Measurements from ENCODE around the gene APOE. TPM values are rescaled to one million over a fixed set of nuclear protein-coding genes. Genes with fewer than 3 reads are reported as not detected.

Gene APOE
- total RNA-seq, 1 donor from 2014 or later: 151 TPM

DNA sequence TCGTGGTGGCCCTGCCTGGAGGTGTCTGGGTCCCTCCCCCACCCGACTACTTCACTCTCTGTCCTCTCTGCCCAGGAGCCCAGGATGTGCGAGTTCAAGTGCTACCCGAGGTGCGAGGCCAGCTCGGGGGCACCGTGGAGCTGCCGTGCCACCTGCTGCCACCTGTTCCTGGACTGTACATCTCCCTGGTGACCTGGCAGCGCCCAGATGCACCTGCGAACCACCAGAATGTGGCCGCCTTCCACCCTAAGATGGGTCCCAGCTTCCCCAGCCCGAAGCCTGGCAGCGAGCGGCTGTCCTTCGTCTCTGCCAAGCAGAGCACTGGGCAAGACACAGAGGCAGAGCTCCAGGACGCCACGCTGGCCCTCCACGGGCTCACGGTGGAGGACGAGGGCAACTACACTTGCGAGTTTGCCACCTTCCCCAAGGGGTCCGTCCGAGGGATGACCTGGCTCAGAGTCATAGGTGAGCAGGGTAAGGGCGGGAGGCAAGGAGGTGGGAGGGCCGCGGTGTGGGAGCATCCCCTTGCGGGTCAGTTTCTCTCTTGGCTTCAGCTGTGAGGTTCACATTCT is 40.3 kb upstream of the APOE start:
- TF ChIP-seq, protein P1, sequence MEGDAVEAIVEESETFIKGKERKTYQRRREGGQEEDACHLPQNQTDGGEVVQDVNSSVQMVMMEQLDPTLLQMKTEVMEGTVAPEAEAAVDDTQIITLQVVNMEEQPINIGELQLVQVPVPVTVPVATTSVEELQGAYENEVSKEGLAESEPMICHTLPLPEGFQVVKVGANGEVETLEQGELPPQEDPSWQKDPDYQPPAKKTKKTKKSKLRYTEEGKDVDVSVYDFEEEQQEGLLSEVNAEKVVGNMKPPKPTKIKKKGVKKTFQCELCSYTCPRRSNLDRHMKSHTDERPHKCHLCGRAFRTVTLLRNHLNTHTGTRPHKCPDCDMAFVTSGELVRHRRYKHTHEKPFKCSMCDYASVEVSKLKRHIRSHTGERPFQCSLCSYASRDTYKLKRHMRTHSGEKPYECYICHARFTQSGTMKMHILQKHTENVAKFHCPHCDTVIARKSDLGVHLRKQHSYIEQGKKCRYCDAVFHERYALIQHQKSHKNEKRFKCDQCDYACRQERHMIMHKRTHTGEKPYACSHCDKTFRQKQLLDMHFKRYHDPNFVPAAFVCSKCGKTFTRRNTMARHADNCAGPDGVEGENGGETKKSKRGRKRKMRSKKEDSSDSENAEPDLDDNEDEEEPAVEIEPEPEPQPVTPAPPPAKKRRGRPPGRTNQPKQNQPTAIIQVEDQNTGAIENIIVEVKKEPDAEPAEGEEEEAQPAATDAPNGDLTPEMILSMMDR (IDR thresholded peaks at IDR 0.05): no peak
- Mint-ChIP-seq H3K27ac (ENCODE audit: unreplicated experiment) (no peak overlapping the region), H3K4me3 (ENCODE audit: unreplicated experiment) (no peak overlapping the region), H3K27me3 (ENCODE audit: unreplicated experiment) (no peaks in the 10 kb centered on the region), H3K9me3 (ENCODE audit: unreplicated experiment) (no peaks in the 10 kb centered on the region), H3K4me1 (ENCODE audit: unreplicated experiment) (peaks cover 24% of the 10 kb centered on the region), H3K36me3 (ENCODE audit: unreplicated experiment) (peaks cover 48% of the 10 kb centered on the region)
- DNase-seq (ENCODE audit: extremely low spot score, unreplicated experiment): no peak

DNA sequence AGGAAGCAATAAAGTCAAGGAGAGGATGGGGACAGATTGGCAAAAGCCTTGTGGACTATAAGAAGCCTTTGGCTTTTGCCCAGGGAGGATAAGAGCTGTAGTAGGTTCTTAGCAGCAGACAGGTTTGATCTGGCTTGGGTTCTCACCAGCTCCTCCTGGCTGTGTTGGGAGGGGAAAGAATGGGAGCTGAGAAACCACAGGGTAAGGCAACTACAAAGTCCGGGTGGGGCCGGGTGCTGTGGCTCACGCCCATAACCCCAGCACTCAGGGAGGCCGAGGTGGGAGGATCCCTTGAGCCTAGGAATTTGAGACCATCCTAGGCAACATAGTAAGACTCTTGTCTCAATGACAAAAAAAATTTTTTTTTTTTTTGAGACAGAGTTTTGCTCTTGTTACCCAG is 38.9 kb upstream of the APOE start:
- no peak overlapping the region for H3K27ac Mint-ChIP-seq (ENCODE audit: unreplicated experiment)

DNA sequence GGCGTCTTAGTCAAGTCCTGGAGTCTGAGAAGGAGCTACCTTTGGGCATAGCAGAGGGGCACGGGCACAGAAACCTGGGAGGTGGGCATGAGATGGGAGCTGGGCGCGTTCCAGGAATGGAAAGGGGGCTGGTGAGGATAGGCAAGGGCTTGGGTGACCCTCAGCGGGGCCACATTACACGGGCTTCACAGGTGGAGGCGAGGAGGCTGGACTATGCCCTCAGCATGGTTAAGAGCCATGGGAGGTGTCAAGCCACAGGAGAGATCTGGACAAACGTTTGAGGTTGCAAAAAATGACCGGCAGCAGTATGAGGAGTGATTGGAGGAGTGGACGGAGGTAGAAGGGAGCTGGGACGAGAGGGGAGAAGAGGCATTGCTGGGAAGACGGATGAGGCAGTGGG is 38.0 kb upstream of the APOE start:
- Mint-ChIP-seq H3K4me1 (ENCODE audit: unreplicated experiment) (peaks cover 24% of the 10 kb centered on the region), H3K27ac (ENCODE audit: unreplicated experiment) (peak overlapping the region; percentile 64)

More for the DNA sequence above, 38.9 kb upstream of the APOE start:
- Mint-ChIP-seq H3K36me3 (ENCODE audit: unreplicated experiment) (peaks cover 39% of the 10 kb centered on the region), H3K4me1 (ENCODE audit: unreplicated experiment) (peaks cover 24% of the 10 kb centered on the region), H3K27me3 (ENCODE audit: unreplicated experiment) (no peaks in the 10 kb centered on the region), H3K9me3 (ENCODE audit: unreplicated experiment) (no peaks in the 10 kb centered on the region), H3K4me3 (ENCODE audit: unreplicated experiment) (no peak overlapping the region)
- DNase-seq (ENCODE audit: extremely low spot score, unreplicated experiment): no peak
- TF ChIP-seq, protein P1 (IDR thresholded peaks at IDR 0.05): no peak

DNA sequence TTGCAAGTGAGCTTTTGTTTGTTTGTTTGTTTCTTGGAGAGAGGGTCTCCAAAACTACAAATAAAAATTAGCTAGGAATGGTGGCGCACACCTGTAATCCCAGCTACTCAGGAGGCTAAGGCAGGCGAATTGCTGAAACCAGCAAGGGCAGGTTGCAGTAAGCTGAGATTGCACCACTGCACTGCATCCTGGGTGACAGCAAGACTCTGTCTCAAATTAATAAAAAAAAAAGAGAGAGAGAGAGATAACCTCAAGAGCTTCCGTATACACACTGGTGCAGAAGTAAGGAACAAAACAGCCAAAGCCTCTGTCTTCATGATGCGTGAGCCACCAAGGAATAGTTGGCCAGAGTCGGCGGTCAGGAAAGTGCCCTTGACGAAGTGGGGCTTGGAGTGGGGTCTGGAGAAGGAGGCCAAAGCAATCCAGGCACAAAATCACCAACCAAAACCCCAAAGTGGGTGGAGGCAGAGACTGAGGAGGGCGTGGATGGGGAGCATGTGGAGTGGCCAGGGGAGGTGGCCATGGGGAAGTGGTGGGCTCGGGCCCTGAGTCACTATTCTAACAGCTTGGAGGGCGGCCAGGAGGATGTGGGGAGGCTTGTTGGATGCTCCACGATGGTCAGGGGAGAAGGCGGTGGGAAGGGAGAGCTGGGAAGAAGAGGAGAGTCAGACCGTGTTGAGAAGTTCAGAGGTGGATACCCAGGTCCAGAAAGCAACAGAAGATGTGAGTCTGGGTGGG is 35.7 kb upstream of the APOE start:
- Mint-ChIP-seq H3K4me1 (ENCODE audit: unreplicated experiment) (peaks cover 24% of the 10 kb centered on the region), H3K4me3 (ENCODE audit: unreplicated experiment) (no peak overlapping the region), H3K36me3 (ENCODE audit: unreplicated experiment) (peaks cover 58% of the 10 kb centered on the region), H3K9me3 (ENCODE audit: unreplicated experiment) (no peaks in the 10 kb centered on the region), H3K27ac (ENCODE audit: unreplicated experiment) (peak overlapping the region; percentile 25), H3K27me3 (ENCODE audit: unreplicated experiment) (no peaks in the 10 kb centered on the region)
- TF ChIP-seq, protein P1 (IDR thresholded peaks at IDR 0.05): no peak
- DNase-seq (ENCODE audit: extremely low spot score, unreplicated experiment): no peak

More for the DNA sequence above, 38.0 kb upstream of the APOE start:
- peaks cover 45% of the 10 kb centered on the region for H3K36me3 Mint-ChIP-seq (ENCODE audit: unreplicated experiment)
- TF ChIP-seq, protein P1 (IDR thresholded peaks at IDR 0.05): no peak
- no peaks in the 10 kb centered on the region for H3K9me3 Mint-ChIP-seq (ENCODE audit: unreplicated experiment)
- H3K27me3 Mint-ChIP-seq (ENCODE audit: unreplicated experiment): no peaks in the 10 kb centered on the region
- no peak overlapping the region for H3K4me3 Mint-ChIP-seq (ENCODE audit: unreplicated experiment)
- no peak for DNase-seq (ENCODE audit: extremely low spot score, unreplicated experiment)

DNA sequence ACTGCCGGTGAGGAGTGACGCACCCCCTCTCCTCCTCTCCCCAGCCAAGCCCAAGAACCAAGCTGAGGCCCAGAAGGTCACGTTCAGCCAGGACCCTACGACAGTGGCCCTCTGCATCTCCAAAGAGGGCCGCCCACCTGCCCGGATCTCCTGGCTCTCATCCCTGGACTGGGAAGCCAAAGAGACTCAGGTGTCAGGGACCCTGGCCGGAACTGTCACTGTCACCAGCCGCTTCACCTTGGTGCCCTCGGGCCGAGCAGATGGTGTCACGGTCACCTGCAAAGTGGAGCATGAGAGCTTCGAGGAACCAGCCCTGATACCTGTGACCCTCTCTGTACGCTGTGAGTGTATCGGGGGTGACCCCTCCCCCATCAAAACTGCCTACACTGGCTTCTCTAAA is 33.8 kb upstream of the APOE start:
- DNase-seq (ENCODE audit: extremely low spot score, unreplicated experiment): no peak
- no peaks in the 10 kb centered on the region for H3K27me3 Mint-ChIP-seq (ENCODE audit: unreplicated experiment)
- TF ChIP-seq, protein P1 (IDR thresholded peaks at IDR 0.05): no peak
- peaks cover 55% of the 10 kb centered on the region for H3K36me3 Mint-ChIP-seq (ENCODE audit: unreplicated experiment)
- no peaks in the 10 kb centered on the region for H3K9me3 Mint-ChIP-seq (ENCODE audit: unreplicated experiment)
- no peak overlapping the region for H3K27ac Mint-ChIP-seq (ENCODE audit: unreplicated experiment)
- H3K4me1 Mint-ChIP-seq (ENCODE audit: unreplicated experiment): peaks cover 36% of the 10 kb centered on the region
- no peak overlapping the region for H3K4me3 Mint-ChIP-seq (ENCODE audit: unreplicated experiment)
